ENCODE data around the gene BBS9.

- 0 out of 2 replicates have a peak, but pooled peaks have one; percentile 11 for TF ChIP-seq CTCF (conservative IDR thresholded peaks at IDR 0.05; ENCODE audit: low read depth, low read length)
- no peak for TF ChIP-seq EZH2 (IDR thresholded peaks at IDR 0.05; ENCODE audit: low read length, unreplicated experiment)
These were observed 62.0 kb downstream of the BBS9 start for GRCh38 chr7:33191340-33191739.
